Transverse colon (tissue), 4 donors: ENCODE measurements around the gene DISP1.

Experiments used
- POLR2A ChIP-seq: fragments of 450-650 bp; IDR thresholded peaks from one replicate; pipeline ENCODE4 v1.6.1; 2016; ENCODE audit warnings: antibody characterized with exemption, mild to moderate bottlenecking, moderate library complexity
- POLR2AphosphoS5 ChIP-seq, 3 donors: sonication (generic); formaldehyde crosslinking; IDR thresholded peaks; one replicate each; pipeline ENCODE4 v1.6.1; 2016; ENCODE audit warnings: antibody characterized with exemption in 3 of 3
- TF ChIP-seq, protein P1 (sequence below), 5 experiments: fragments of 200-600 bp in 3 of 5; fragments of 450-650 bp in 2 of 5; sonication (generic) in 3 of 5; IDR thresholded peaks; 1 replicate in 2 of 5; 2 replicates in 3 of 5; pipeline ENCODE4 v1.5.1; 2016 to 2017; ENCODE audit warnings: antibody characterized with exemption in 5 of 5, inconsistent platforms in 3 of 5, mild to moderate bottlenecking in 2 of 5, moderate library complexity in 1 of 5

DNA sequence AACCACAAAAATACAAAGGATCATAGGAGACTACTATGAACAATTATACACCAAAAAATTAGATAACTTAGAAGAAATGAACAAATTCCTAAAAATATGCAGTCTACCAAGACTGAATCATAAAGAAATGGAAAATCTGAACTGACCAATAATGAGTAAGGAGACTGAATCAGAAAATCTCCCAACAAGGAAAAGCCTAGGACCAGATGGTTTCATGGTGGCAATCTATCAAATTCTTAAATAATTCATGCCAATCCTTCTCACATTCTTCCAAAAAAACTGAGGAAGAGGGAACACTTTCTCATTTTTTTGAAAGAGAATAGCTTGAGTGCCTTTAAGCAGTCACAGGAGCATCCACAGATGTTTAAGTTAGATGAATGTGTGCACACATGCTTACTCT is 31.8 kb upstream of the DISP1 start:
- TF ChIP-seq POLR2A (no peak), POLR2AphosphoS5 (IDR thresholded peaks at IDR 0.05) (no peak)
- TF ChIP-seq, protein P1, sequence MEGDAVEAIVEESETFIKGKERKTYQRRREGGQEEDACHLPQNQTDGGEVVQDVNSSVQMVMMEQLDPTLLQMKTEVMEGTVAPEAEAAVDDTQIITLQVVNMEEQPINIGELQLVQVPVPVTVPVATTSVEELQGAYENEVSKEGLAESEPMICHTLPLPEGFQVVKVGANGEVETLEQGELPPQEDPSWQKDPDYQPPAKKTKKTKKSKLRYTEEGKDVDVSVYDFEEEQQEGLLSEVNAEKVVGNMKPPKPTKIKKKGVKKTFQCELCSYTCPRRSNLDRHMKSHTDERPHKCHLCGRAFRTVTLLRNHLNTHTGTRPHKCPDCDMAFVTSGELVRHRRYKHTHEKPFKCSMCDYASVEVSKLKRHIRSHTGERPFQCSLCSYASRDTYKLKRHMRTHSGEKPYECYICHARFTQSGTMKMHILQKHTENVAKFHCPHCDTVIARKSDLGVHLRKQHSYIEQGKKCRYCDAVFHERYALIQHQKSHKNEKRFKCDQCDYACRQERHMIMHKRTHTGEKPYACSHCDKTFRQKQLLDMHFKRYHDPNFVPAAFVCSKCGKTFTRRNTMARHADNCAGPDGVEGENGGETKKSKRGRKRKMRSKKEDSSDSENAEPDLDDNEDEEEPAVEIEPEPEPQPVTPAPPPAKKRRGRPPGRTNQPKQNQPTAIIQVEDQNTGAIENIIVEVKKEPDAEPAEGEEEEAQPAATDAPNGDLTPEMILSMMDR (IDR thresholded peaks at IDR 0.05), result no peak
